GM23338 (cell line): ENCODE data around the gene SPTLC2. TPM values are rescaled to one million over a fixed set of nuclear protein-coding genes. Genes with fewer than 3 reads are reported as not detected.

ENCODE experiments used
- ATAC-seq: fragments of 200-7000 bp; cut with Tn5 transposase; 3 replicates; pipeline ENCODE4 v1.9.1; 2020
- DNase-seq: peaks from one replicate; pipeline ENCODE4 v3.0.0-alpha.2; 2015; ENCODE audit warnings: low spot score
- H2AFZ ChIP-seq: fragments of 200-600 bp; sonication (generic); 2 replicates; pipeline ENCODE4 v1.8.0; 2016; ENCODE audit warnings: antibody characterized with exemption, mild to moderate bottlenecking, moderate library complexity
- H3F3A ChIP-seq: fragments of 200-600 bp; sonication (generic); replicated peaks from 2 replicates; pipeline ENCODE4 v1.8.0; 2017; ENCODE audit warnings: antibody characterized with exemption, mixed run types, low read depth
- H3K27ac ChIP-seq: fragments of 200-600 bp; sonication (generic); 2 replicates; pipeline ENCODE4 v1.6.1; 2016; ENCODE audit warnings: low read depth
- H3K27me3 ChIP-seq: fragments of 200-600 bp; sonication (generic); 2 replicates; pipeline ENCODE4 v1.8.0; 2016; ENCODE audit warnings: mild to moderate bottlenecking, mixed run types, moderate library complexity; ENCODE audit not compliant: insufficient read depth
- H3K36me3 ChIP-seq: fragments of 200-600 bp; sonication (generic); 2 replicates; pipeline ENCODE4 v1.8.0; 2016; ENCODE audit warnings: mild to moderate bottlenecking; ENCODE audit not compliant: insufficient read depth
- H3K4me1 ChIP-seq: fragments of 200-600 bp; sonication (generic); 2 replicates; pipeline ENCODE4 v1.8.0; 2016; ENCODE audit warnings: mild to moderate bottlenecking, moderate library complexity; ENCODE audit not compliant: insufficient read depth
- H3K4me2 ChIP-seq: fragments of 200-600 bp; sonication (generic); 2 replicates; pipeline ENCODE4 v1.7.1; 2017; ENCODE audit warnings: mixed run types
- H3K4me3 ChIP-seq: fragments of 200-600 bp; sonication (generic); 2 replicates; pipeline ENCODE4 v1.6.1; 2016; ENCODE audit warnings: mixed run types
- H3K79me2 ChIP-seq: fragments of 200-600 bp; sonication (generic); replicated peaks from 2 replicates; pipeline ENCODE4 v1.8.0; 2017; ENCODE audit warnings: mild to moderate bottlenecking; ENCODE audit not compliant: insufficient read depth
- H3K9me2 ChIP-seq: fragments of 200-600 bp; sonication (generic); 2 replicates; pipeline ENCODE4 v1.8.0; 2017; ENCODE audit not compliant: insufficient read depth
- H4K20me1 ChIP-seq: fragments of 200-600 bp; sonication (generic); replicated peaks from 2 replicates; pipeline ENCODE4 v1.8.0; 2017; ENCODE audit warnings: mild to moderate bottlenecking; ENCODE audit not compliant: insufficient read depth
- H3K27ac Mint-ChIP-seq: 2 replicates; pipeline ENCODE4 v1.8.0; 2020; ENCODE audit warnings: inconsistent platforms, mild to moderate bottlenecking, moderate library complexity, mixed read lengths
- H3K27me3 Mint-ChIP-seq: 3 replicates; pipeline ENCODE4 v1.8.0; 2022; ENCODE audit warnings: low read depth, mild to moderate bottlenecking, moderate library complexity, mixed read lengths, inconsistent platforms; ENCODE audit not compliant: insufficient read depth, poor library complexity
- H3K36me3 Mint-ChIP-seq: 3 replicates; pipeline ENCODE4 v1.8.0; 2021; ENCODE audit warnings: low read depth, mild to moderate bottlenecking, inconsistent platforms, moderate library complexity, mixed read lengths
- H3K4me1 Mint-ChIP-seq: 3 replicates; pipeline ENCODE4 v1.8.0; 2020; ENCODE audit warnings: mild to moderate bottlenecking, inconsistent platforms, mixed read lengths
- H3K4me3 Mint-ChIP-seq: 3 replicates; pipeline ENCODE4 v1.8.0; 2021; ENCODE audit warnings: moderate library complexity, mild to moderate bottlenecking, inconsistent platforms, mixed read lengths
- H3K9me3 Mint-ChIP-seq: 3 replicates; pipeline ENCODE4 v1.8.0; 2020; ENCODE audit warnings: moderate library complexity, mild to moderate bottlenecking, inconsistent platforms, mixed read lengths
- CREB1 ChIP-seq: fragments of 250-450 bp; sonication (Bioruptor Pico); IDR thresholded peaks from 2 replicates; pipeline ENCODE4 v1.5.0; 2020; ENCODE audit warnings: low read depth, mild to moderate bottlenecking, moderate library complexity
- CTCF ChIP-seq, 2 experiments: fragments of 200-600 bp in 1 of 2; sonication (generic) in 1 of 2; conservative IDR thresholded peaks; 2 replicates each; pipeline versions ENCODE4 v1.5.1 to v1.6.1; 2016 to 2017; ENCODE audit warnings: antibody characterized with exemption in 2 of 2, low read depth in 2 of 2, mild to moderate bottlenecking in 2 of 2, moderate library complexity in 1 of 2
- ETS1 ChIP-seq: IDR thresholded peaks from 2 replicates; pipeline ENCODE4 v1.6.1; 2016; ENCODE audit warnings: antibody characterized with exemption
- EZH2 ChIP-seq: fragments of 200-600 bp; sonication (generic); IDR thresholded peaks from one replicate; pipeline ENCODE4 v1.8.0; 2017; ENCODE audit warnings: antibody characterized with exemption, mild to moderate bottlenecking, low read depth; ENCODE audit not compliant: unreplicated experiment
- EZH2phosphoT487 ChIP-seq: fragments of 200-600 bp; sonication (generic); IDR thresholded peaks from one replicate; pipeline ENCODE4 v1.8.1; 2018; ENCODE audit warnings: antibody characterized with exemption; ENCODE audit not compliant: unreplicated experiment
- JUNB ChIP-seq: IDR thresholded peaks from one replicate; pipeline ENCODE4 v1.6.1; 2016; ENCODE audit warnings: antibody characterized with exemption; ENCODE audit not compliant: unreplicated experiment
- NANOG ChIP-seq: IDR thresholded peaks from 2 replicates; pipeline ENCODE4 v1.6.1; 2016; ENCODE audit warnings: antibody characterized with exemption, borderline replicate concordance
- POLR2AphosphoS5 ChIP-seq: IDR thresholded peaks from 2 replicates; pipeline ENCODE4 v1.6.1; 2016; ENCODE audit warnings: antibody characterized with exemption, low read depth
- REST ChIP-seq: IDR thresholded peaks from one replicate; pipeline ENCODE4 v1.6.1; 2018; ENCODE audit warnings: antibody characterized with exemption; ENCODE audit not compliant: unreplicated experiment
- STAT1 ChIP-seq: IDR thresholded peaks from one replicate; pipeline ENCODE4 v1.6.1; 2016; ENCODE audit warnings: antibody characterized with exemption; ENCODE audit not compliant: unreplicated experiment
- ZNF114 ChIP-seq: fragments of 250-450 bp; sonication (Bioruptor Pico); IDR thresholded peaks from 2 replicates; pipeline ENCODE4 v1.5.0; 2020; ENCODE audit warnings: mild to moderate bottlenecking, moderate library complexity
- ZNF331 ChIP-seq: fragments of 250-450 bp; sonication (Bioruptor Pico); IDR thresholded peaks from 2 replicates; pipeline ENCODE4 v1.5.0; 2020; ENCODE audit warnings: low read depth, mild to moderate bottlenecking, moderate library complexity
- ZNF462 ChIP-seq: fragments of 250-450 bp; sonication (Bioruptor Pico); IDR thresholded peaks from 2 replicates; pipeline ENCODE4 v1.5.0; 2020; ENCODE audit warnings: mild to moderate bottlenecking, moderate library complexity
- polyA plus RNA-seq: library from polyadenylated mRNA; unstranded; fragments of >200 nt; fragmentation: Nextera tagmentation; extraction: Ambion mirVana; gene quantifications from 2 replicates; pipeline ENCODE4 v1.2.1, GENCODE V29; 2016
- total RNA-seq: library from RNA; depleted of rRNA; stranded (reverse); fragments of >200 nt; shearing (Covaris generic); gene quantifications from 2 replicates; pipeline ENCODE4 v1.2.3, GENCODE V29; 2014

The SPTLC2 gene
- total and polyA plus RNA-seq, 2 experiments from 2014 or later: 22.3 to 38.9 TPM

- no peaks in the 10 kb centered on the region for H3K27me3 Mint-ChIP-seq
- peaks cover 16% of the 10 kb centered on the region; the same call in 2 of the 3 replicates for H3K36me3 Mint-ChIP-seq
- no peak overlapping the region for H2AFZ ChIP-seq
- H3K9me3 Mint-ChIP-seq: no peaks in the 10 kb centered on the region
- H3K4me1 Mint-ChIP-seq: no peaks in the 10 kb centered on the region
- H4K20me1 ChIP-seq: no peaks in the 10 kb centered on the region
- no peaks in the 10 kb centered on the region for H3K27me3 ChIP-seq
- H3K27ac ChIP-seq: no peak overlapping the region
- no peak for DNase-seq
- no peak overlapping the region for H3K4me3 ChIP-seq
- H3K27ac Mint-ChIP-seq: no peak overlapping the region
- H3K9me2 ChIP-seq: no peaks in the 10 kb centered on the region
- no peak overlapping the region for H3K4me3 Mint-ChIP-seq
- H3K4me2 ChIP-seq: no peak overlapping the region
- peaks cover 11% of the 10 kb centered on the region; the same call in 1 of the 2 replicates for H3K36me3 ChIP-seq
- no peak for ATAC-seq
- H3F3A ChIP-seq: no peaks in the 10 kb centered on the region
- H3K4me1 ChIP-seq: no peaks in the 10 kb centered on the region
- no peak for TF ChIP-seq EZH2phosphoT487
- no peak for TF ChIP-seq JUNB
- TF ChIP-seq NANOG: no peak
- no peak for TF ChIP-seq ETS1
- TF ChIP-seq EZH2: no peak
- no peak for TF ChIP-seq POLR2AphosphoS5
- no peak for TF ChIP-seq ZNF462 (CRISPR knock-in tag)
- TF ChIP-seq ZNF331 (CRISPR knock-in tag): no peak
- no peak for TF ChIP-seq ZNF114
- TF ChIP-seq STAT1: no peak
- no peak for TF ChIP-seq CTCF (conservative IDR thresholded peaks at IDR 0.05; ENCODE audit: low read depth in 2 of 2)
- no peak for TF ChIP-seq REST
- TF ChIP-seq CREB1 (CRISPR knock-in tag): no peak
- no peaks in the 10 kb centered on the region for H3K79me2 ChIP-seq
Measured at GRCh38 chr14:77511486-77512162, 104.8 kb downstream of the SPTLC2 start.
